ENCODE data around the gene PTPRN2.

Gene PTPRN2

DNA sequence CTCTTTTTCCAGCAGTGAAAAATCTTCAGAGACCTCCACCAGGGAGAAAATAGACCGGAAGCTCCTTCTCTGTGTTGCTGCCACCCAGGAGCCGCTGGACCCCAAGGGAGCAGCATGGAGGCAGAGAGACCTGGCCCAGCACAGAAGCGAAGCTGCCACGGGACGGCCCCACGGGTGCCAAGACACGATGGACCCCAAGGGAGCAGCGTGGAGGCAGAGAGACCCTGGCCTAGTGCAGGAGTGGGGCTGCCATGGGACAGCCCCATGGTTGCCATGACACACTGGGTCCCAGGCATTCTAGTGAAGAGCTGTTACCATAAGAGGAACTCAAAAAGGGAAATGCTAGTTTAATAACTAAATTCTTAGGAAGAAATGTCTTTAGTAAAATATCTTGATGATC lies 186.3 kb downstream of the PTPRN2 start:
- no peak for DNase-seq (ENCODE audit: low spot score)

DNA sequence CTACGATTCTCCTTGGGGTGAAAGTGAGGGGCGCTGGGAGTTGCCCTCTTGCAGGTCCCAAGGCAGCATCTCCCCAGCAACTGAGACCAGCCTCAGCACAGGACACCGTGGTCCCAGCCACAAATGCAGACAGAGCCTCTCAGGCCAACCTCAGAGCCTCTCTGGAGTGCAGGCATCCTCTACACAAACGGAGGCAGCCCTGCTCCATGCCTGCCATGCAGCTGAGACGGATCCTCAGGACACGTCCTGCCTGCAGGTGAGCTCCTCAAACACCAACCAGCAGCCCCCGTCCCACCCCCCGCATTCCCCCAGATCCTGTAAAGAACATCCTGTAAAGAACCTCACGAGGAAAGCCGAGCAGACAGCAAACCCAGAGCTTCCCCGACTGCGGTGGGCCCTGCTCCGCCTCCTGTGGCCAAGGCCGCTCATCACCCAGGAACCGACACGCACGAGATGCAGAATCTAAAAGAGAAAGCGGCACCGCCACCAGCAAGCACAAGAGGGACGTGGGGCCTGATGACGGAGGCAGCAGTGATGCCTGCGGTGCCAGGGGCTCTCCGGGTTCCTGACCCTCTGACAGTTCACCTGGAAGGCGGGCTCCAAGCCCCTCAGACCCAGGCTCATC lies 186.9 kb downstream of the PTPRN2 start:
- no peak for DNase-seq (ENCODE audit: low spot score)

DNA sequence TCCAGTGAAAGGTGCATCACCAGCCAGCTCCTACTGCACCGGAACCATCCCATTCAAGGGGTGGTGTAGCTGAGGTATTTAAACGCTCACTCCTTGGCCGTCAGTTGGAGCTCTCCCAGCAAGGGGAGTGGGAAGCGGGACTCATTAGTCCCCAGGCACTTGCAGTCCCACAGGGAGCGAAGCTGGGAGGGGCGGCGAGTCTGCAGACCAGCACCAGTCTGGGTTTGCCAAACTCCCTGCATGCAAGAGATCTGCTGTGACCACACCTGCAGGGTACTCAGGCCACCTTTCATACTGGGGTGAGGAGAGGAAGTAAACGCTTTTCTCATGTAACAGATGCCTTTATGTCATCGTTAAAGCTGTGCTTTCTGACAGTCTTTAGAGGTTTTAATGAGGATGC lies 187.9 kb downstream of the PTPRN2 start:
- no peak for DNase-seq (ENCODE audit: low spot score)

DNA sequence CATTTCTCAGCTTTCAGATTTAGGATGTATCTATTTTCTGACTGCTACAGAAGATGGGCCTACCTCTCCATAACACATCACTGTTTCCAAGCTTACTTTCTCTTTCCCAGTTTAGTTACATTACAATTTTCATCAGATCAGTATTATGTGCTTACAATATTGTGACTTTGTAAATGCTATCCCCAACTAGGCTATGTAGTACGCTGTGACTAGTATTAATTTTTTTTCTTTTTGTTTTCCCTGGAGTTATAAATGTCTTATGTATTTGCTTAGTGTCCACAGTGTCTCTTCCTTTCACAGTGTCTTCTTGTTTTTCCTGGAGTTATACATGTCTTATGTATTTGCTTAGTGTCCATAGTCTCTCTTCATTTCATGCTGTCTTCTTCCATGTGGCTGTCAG lies 188.9 kb downstream of the PTPRN2 start:
- DNase-seq (ENCODE audit: low spot score) = no peak

DNA sequence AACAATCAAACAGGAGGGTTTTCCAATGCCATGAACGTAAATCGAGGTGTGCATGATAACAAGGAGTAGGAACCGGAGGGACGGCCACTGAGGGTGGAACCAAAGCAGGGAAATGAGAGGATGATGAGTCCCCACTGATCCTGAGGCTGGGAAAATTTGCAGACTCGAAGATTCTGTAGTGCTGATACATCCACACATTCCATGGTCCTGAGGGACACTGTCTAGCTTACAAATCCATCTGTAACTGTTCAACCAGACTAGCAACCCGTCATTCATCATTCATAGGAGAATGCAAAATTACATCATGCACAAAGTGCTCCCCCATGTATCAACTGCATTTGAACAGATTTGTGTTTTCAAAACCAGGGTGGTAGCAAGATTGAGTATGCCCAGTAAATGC lies 189.7 kb downstream of the PTPRN2 start:
- no peak for DNase-seq (ENCODE audit: low spot score)

DNA sequence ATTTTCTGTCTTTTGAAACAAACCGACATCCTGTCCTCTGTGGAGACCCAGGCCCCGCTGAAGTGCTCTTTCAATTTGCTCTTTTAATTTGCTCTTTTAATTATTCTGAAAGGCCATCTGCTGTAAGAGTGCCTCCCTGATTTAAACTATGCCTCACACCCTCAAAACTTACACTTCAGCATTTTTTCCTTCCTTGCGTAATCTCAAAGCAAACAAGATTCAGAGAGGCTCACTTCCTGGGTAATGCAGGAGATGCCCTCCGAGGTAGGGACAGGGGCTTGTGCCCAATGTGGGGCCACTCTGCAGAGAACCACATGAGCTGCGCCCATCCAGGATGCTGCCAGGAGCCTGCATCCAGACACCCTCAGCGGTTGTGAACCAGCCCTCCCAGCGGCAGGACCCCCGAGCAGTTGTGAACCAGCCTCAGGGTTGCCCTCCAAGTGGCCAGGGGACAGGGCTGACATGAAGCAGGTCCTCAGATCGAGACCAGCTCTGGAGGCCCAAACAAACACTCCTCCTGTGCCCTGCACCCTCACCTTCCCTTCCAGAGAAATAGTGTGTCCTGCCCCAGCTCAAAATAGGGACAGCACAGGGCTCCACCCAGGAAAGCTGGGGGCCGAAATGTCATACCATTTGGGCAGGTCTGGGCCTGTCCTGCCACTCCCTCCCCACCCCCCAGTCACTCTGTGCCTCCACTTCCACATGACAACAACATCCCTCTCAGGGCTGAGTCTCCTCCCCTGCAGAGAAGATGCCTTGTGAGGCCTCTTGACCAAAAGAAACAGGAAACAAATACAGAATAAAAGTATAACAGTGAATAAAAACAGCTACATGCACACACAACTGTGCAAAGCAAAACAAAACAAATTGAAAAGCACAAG lies 190.4 kb downstream of the PTPRN2 start:
- no peak for DNase-seq (ENCODE audit: low spot score)

DNA sequence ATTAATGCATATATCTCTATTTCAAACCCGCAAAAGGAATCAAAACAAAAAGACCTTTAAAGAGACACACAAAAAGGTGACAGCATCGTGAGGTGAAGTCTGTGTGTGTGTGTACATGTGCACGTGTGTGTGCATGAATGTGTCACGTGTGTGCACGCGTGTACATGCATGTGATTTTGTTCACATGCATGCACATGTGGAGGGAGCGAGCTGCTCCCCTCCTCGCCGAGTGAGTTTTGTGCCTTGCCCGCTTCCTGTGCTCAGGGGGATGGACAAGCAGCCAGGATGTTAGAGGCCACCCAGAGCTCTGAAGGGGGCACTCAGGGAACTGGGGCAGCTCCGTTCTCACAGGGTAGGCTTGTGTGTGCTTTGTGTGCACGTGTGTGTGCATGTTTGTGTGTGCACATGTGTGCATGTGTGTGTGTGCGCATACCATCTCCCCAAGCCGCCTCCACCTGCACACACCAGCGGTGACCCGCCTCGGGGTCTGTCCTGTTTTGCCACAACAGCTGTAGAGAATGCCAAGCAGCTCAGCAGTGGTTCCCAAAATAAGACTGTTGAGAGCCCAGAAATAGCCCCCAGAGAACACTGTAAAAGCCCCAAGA lies 191.2 kb downstream of the PTPRN2 start:
- no peak for DNase-seq (ENCODE audit: low spot score)

DNA sequence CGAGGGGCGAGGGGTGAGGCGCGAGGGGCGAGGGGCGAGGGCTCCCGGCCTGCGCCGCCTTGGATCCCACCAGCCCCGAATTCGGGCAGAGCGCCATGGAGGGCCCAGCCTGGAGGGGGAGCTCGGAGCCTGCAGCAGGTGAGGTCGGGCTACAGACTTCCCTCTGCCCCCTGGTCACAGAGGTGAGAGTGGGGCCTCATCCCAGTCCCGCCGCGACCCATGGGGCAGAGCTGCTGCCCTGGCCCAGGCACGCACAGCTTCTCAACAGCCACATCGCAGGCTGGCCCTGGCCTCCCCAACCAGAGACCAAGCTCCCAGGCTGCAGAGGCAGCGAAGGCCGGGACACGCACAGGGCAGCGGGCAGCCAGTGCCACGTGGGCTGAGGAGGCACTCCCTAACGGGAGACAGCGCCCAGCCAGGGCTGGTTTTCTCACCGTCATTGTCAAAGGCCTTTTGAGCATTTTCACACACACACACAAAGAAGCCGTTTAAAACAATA lies 191.8 kb downstream of the PTPRN2 start:
- DNase-seq (ENCODE audit: low spot score) = no peak

DNA sequence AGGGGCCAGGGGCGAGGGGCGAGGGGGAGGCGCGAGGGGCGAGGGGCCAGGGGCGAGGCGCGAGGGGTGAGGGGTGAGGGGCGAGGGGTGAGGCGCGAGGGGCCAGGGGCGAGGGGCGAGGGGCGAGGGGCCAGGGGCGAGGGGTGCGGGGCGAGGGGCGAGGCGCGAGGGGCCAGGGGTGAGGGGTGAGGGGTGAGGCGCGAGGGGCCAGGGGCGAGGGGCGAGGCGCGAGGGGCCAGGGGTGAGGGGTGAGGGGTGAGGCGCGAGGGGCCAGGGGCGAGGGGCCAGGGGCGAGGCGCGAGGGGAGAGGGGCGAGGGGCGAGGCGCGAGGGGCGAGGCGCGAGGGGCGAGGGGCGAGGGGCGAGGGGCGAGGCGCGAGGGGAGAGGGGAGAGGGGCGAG lies 192.3 kb downstream of the PTPRN2 start:
- no peak for DNase-seq (ENCODE audit: low spot score)

DNA sequence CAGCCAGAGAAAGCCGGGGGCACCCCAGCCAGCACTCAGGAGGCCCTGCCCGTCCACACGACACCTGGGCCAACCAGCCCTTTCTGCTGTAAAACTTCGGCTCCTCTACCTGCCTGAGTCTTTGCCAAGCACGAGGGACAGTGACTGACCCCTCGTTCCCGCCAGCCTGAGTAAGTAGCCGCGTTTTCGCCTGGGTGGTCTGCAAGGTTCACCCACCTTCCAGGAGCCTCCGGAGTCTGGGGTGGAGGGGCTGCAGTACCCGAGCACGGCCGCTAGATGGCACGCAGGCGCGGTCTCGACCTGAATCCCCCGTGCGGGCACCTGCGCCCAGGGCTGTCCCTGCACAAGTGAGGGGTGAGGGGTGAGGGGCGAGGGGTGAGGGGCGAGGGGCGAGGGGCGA lies 192.7 kb downstream of the PTPRN2 start:
- no peak for DNase-seq (ENCODE audit: low spot score)

DNA sequence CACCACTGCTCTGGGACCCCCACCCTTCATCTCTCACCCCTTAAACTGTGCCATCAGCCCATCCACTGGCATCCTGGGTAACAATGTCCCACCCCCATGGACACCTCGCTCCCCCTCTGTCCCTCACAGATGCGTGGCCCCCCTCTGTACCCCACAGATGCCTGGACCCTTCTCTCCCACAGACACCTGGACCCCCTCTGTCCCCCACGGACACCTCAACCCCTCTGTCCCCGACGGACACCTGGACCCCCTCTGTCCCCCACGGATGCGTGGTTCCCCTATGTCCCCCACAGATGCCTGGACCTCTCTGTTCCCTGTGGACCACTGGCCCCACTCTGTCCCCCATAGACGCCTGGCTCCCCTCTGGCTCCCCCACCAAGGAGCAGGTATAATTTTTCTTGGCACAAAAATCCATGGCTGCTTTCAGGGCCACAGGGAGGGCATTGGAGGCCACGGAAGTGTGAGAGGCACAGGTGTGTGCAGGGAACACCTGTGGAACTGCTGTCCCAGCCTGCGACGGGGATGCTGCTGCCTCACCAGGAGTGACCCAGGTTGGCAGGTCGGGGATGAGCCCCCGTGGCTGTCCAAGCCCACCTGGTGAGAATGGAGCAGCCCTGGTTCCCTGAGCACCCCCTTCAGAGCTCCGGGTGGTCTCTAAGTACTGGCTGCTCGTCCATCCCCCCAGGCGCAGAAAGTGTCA lies 193.5 kb downstream of the PTPRN2 start:
- no peak for DNase-seq (ENCODE audit: low spot score)

DNA sequence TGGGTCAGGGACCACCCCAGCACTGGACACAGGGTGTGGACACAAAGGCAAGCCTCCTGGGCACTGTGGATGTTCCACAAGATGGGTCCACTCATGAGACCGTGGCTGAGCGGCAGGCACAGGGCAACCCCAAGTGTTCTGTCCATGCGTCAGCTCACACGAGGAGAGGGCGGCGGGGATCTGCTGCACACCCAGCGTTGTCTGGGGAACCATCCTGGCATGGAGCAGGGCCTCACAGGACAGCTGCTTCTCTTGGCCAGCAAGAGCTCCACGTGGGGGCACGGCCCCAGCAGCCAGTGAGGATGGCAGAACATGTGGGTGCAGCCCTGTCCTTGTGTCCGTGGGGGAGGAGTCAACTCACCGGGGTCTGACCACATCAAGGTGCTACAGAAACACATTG lies 195.4 kb downstream of the PTPRN2 start:
- no peak for DNase-seq (ENCODE audit: low spot score)

DNA sequence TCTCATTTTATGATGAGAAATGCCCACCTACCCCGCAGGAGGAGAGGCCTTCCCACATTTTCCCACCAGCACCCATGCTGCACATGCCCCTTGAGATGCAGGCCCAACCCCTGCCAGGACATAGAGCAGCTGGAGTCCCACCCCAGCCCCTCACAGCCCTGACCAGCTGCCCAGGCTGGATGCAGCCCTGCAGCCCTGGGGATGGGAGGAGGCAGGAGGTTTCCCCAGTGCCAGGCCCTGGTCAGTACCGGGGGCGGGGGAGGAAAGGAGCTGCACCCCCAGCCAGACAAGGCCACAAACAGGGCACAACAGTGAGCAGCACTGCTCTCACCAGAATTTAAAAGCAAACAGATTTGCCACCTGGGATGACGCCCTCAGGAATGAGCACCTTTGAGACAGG lies 196.1 kb downstream of the PTPRN2 start:
- no peak for DNase-seq (ENCODE audit: low spot score)

DNA sequence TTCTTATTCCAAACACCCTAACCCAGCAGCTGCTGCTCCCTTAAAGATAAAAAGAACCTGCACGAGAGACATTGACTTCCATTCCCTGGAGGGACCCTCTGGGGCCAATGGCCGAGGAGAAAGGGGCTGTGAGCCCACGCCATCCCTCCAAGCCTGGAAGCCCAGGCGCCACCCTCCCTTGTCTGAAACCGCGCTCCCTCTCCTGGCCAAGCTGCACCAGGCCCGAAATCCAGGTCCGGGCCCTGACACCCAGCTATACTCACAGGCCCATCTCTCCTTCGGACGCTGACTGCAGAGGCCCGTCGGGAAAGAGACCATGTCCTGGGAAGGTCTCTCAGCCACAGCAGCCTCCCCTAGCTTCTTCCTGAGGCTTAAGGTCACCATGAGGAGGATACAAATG lies 196.5 kb downstream of the PTPRN2 start:
- no peak for DNase-seq (ENCODE audit: low spot score)

DNA sequence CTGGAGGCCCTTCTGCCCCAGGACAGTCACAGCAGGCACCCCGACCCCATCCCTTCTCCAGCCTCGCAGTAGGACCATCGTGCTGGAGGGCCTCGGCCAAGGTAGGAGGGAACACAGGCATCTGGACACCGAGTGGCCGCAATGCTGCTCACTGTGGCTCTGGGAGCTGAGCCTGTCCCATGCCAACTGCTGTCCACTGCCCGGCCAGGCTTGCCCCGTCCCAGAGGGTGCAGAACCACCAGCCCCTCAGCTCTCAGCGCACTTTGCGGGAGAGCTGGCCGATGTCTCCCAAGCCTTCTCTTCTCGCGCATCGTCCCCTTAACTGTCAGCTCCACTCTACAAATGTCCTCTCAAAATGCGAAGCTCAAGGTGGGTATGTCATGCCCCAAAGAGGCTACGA lies 197.2 kb downstream of the PTPRN2 start:
- DNase-seq (ENCODE audit: low spot score) = no peak

DNA sequence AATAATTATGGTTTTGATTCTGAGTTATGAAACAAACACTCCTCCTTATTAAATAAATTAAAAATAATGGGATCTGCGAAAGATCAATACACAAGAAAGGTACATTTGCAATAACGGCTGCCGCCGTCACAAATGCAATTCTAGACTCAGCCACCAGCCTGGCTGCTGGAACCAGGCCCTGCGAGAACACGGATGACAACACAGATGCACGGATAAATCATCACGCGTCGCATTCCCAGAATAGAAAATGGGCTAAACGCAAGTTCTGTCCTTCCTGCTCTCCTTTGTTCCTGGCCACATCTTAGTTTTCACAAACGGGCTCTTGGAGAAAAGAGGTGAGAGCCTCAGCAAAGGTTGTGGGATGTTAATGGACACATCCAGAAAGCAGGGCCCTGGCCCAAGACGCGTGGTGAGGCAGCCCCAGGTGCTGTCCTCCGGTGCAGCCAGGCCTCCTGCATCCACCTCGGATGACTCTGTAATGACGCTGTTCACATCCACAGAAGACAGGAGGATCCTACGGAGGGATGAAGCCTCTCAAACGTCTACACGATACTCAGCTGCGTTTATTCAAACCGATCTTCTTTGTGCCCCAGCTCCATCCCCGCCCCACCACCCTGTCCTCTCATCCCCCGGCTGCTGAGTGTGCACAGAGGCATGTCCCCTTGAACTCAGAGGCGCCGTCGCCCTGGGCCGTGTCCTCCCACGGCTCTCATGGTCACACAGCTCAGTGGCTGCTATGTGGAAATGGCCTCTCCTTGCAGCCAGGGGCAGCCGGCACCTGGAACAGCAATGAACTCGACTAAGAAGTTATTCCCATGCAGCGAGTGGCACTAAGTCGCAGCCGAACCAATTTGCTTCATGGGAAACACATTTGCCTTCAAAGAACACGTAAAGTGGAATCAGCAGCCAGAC lies 197.9 kb downstream of the PTPRN2 start:
- no peak for DNase-seq (ENCODE audit: low spot score)

DNA sequence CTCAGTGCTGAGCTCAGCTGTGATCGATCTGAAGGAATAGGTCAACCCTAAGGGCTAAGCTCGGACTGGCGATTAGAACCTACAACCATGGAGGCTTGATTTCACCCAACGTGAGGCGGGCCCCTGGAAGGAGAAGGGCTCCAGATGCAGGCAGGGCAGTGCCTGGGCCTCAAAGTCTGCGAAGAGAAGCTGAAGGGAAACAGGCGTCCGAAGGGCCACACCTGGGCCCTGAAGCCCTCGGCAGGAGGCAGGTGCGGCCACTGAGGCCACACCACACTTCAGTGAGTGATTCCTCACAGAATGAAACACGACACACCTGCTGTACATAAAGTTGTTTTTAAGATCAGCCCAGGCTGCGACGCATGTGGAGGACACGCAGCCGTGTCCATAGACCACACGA lies 198.7 kb downstream of the PTPRN2 start:
- no peak for DNase-seq (ENCODE audit: low spot score)

DNA sequence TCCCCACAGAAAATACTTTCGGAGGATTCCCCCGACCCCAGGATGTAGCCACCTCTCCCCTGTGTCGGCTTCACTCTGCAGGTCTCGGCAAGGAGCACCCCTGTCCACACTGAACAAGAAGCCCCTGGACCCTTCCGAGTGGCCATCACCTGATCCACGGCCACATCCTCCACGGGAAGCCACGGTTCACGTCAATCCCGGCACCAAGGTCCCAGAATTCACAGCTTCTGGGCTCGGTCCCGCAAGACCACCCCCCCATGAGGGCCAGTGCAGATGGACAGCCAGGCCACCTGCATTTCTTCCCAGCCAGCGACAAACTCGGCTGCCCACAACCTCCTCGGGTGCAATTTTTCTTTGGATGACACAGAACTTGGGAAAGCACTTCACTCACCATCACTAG lies 199.6 kb downstream of the PTPRN2 start:
- DNase-seq (ENCODE audit: low spot score) = no peak

DNA sequence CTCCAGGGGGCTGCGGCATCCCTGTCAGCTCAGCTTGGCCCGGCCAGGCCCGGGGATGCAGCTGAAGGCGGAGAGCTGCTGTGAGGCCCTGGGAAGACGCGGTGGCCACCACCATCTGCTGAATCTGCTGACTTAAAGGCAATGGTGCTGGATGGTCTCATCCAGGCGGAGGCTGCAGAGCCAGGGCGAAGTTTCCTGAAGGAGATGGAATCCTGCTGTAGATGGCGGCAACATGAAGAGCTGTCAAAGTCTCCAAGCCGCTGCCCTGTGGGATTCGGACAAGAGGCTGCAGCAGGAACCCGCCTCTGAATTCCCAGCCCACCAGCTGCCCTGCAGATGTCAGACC lies 200.1 kb downstream of the PTPRN2 start:
- no peak for DNase-seq (ENCODE audit: low spot score)

DNA sequence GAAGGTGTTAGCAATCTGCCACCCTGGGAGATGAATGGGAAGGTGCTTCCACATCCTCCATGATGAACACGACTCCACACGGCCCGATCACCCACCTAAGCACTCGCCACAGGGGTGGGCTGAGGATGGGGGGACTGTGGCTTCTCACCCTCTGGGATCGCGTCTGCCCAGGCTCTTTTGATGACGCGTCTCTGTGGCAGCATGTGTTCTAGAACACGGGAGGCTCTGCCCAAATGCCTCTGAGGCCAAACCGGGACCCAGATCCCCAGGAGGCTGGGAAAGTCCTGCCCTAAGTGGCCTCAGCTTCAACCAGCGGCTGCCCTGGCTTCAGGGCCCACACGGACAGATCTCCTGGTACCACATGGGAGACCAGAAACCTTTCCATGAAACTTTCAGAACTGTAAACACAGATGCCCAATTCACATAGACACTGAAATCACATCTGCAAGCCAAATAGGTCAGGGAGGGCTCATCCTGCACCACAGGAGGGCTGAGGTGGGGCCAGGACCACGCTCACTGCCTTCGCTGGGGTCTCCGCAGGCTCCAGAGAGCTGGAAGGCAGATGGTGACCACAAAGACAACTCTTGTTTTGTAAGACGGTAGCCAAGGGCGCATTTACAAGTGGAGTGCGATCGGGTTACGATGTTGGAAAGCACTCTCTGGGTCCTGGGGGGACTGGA lies 200.6 kb downstream of the PTPRN2 start:
- DNase-seq (ENCODE audit: low spot score) = no peak

DNA sequence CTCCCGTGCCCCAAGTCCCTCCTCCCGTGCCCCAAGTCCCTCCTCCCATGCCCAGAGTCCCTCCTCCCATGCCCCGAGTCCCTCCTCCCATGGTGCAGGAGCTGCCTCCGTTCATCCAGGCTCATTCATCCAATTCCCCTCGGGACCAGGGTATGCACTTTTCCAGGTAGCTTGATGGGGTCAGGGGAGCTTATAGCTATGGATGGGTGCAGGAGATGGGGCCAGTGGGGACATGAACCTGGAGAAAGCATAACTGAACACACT lies 201.3 kb downstream of the PTPRN2 start:
- no peak for DNase-seq (ENCODE audit: low spot score)
